Peyer's patch (tissue), 4 donors: ENCODE results near the gene CCDC197. TPM values are rescaled to one million over a fixed set of nuclear protein-coding genes. Genes with fewer than 3 reads are reported as not detected.

Source experiments
- DNase-seq, 3 donors: peaks; one replicate each; pipeline ENCODE4 v3.0.0-alpha.2; 2017 to 2019
- H3K27ac ChIP-seq, 4 donors: fragments of 200-600 bp; sonication (generic); one replicate each; pipeline ENCODE4 v1.5.1; 2016 to 2019
- H3K27me3 ChIP-seq, 2 donors: fragments of 200-600 bp; sonication (generic); one replicate each; pipeline ENCODE4 v1.5.1; 2019
- H3K36me3 ChIP-seq, 3 donors: fragments of 200-600 bp; sonication (generic); one replicate each; pipeline ENCODE4 v1.5.1; 2016 to 2019
- H3K4me1 ChIP-seq, 4 donors: fragments of 200-600 bp; sonication (generic); one replicate each; pipeline ENCODE4 v1.5.1; 2016 to 2019
- H3K4me3 ChIP-seq, 4 donors: fragments of 200-600 bp; sonication (generic); 1 replicate in 3 of 4; 2 replicates in 1 of 4; pipeline ENCODE4 v1.5.1; 2016 to 2019; ENCODE audit warnings: mild to moderate bottlenecking in 1 of 4
- H3K9me3 ChIP-seq, 4 donors: fragments of 200-600 bp; sonication (generic); one replicate each; pipeline ENCODE4 v1.5.1; 2016 to 2019; ENCODE audit warnings: mild to moderate bottlenecking in 1 of 4
- POLR2A ChIP-seq, 2 donors: fragments of 450-650 bp; IDR thresholded peaks; one replicate each; pipeline ENCODE4 v1.5.1; 2017; ENCODE audit warnings: antibody characterized with exemption in 2 of 2, mild to moderate bottlenecking in 2 of 2, moderate library complexity in 2 of 2
- total RNA-seq, 4 donors: library from RNA; depleted of rRNA; stranded (reverse); fragments of >200 nt; gene quantifications; one replicate each; pipeline ENCODE4 v1.1.0, GENCODE V29; 2016
- TF ChIP-seq, protein P1 (sequence below), 6 experiments: fragments of 450-650 bp in 4 of 6; fragments of 200-600 bp in 2 of 6; sonication (generic) in 1 of 6; IDR thresholded peaks; one replicate each; pipeline ENCODE4 v1.5.1; 2017 to 2019; ENCODE audit warnings: antibody characterized with exemption in 6 of 6, mild to moderate bottlenecking in 3 of 6, moderate library complexity in 1 of 6

CCDC197 gene
- total RNA-seq, 4 donors from 2014 or later, result not detected

DNA sequence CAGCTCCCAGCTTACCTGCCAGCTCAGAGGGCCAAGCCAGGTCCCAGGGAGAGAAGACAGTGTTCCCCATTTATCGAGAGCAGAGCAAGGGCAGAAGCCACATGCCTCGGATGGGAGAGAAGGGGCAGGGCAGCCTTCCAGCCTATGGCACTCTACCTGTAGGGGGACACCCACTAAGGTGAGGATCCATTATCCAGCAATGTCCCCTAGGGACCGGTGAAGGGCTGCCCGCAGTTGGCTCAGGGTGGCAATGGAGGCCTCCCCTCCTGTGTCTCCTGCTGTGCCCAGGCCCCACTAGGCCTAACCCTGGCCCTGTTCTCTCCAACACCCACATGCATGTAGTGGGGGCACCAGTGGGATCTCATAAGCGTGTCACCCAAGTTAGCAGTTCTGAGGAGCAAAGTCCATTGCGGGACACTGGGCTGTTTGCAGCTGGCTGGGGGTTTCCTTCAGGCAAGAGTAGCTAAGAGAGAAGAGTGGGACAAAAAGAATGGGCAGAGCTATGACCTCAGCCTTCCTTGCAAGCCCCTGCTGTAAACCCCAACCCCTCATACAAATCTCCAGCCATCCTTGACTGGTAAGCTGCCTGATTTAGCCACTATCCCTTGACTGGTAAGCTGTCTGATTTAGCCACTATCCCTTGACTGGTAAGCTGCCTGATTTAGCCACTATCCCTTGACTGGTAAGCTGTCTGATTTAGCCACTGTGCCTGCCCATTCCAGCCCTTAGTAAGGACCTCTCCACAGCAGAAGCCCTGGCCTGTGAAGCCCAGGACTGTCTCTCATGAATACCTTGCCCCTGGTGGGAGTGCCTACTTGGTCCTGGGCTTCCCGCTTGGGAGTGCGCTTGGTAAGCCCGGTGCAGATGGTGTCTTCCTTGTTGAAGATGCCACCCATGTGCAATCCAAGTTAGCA lies 15.5 kb upstream of the CCDC197 start:
- peaks cover 0 to 8% (median 2%) of the 10 kb centered on the region in 4 donors for H3K4me1 ChIP-seq
- DNase-seq, result no peak
- no peaks in the 10 kb centered on the region for H3K36me3 ChIP-seq
- peak overlapping the region in 2 of 4 donors; percentile 8 to 74 for H3K27ac ChIP-seq
- peaks cover 0 to 15% (median 0%) of the 10 kb centered on the region in 4 donors for H3K9me3 ChIP-seq
- no peak for TF ChIP-seq POLR2A (IDR thresholded peaks at IDR 0.05)
- TF ChIP-seq, protein P1, sequence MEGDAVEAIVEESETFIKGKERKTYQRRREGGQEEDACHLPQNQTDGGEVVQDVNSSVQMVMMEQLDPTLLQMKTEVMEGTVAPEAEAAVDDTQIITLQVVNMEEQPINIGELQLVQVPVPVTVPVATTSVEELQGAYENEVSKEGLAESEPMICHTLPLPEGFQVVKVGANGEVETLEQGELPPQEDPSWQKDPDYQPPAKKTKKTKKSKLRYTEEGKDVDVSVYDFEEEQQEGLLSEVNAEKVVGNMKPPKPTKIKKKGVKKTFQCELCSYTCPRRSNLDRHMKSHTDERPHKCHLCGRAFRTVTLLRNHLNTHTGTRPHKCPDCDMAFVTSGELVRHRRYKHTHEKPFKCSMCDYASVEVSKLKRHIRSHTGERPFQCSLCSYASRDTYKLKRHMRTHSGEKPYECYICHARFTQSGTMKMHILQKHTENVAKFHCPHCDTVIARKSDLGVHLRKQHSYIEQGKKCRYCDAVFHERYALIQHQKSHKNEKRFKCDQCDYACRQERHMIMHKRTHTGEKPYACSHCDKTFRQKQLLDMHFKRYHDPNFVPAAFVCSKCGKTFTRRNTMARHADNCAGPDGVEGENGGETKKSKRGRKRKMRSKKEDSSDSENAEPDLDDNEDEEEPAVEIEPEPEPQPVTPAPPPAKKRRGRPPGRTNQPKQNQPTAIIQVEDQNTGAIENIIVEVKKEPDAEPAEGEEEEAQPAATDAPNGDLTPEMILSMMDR (IDR thresholded peaks at IDR 0.05), result no peak
- H3K27me3 ChIP-seq, result no peaks in the 10 kb centered on the region
- H3K4me3 ChIP-seq, result no peak overlapping the region

DNA sequence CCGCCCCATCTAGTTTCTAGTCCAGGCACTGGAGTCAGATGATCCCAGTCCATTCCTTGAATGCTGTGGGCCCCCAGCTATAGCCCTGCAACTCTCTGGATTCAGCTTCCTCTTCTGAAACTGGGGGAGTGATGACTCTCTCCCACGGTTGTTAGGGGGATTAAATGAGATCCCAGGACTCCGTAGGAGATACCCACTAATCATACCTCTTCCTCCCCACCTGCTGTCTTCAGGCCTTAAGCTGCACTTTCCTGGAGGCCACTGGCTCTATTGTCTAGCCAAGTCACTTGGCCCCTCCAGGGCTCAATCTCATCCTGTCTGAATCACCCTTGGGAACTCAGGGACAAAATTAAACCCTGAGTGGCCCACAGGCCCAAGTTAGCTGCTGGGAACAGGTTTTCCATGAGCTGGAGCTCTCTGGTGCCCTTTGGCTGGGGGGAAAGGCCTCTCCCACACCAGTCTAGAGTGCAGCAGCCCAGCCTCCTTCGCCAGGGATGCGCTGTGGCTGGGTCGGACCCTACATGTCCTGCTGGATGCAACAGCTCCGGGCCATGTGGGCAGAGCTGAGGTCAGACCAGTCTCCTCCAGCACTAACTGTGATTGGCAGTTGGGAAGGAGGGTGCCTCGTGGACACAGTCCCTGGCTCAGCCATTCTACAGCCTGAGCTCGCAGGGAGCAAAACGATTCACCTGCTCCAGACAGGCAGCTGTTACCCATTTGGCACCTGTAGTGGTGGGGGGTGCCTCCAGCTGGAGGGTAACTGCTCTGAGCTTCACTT lies 14.7 kb upstream of the CCDC197 start:
- H3K4me3 ChIP-seq, result no peak overlapping the region
- no peak for DNase-seq
- peak overlapping the region in 1 of 4 donors; percentile 74 for H3K27ac ChIP-seq
- TF ChIP-seq, protein P1 (IDR thresholded peaks at IDR 0.05), result no peak
- no peak for TF ChIP-seq POLR2A (IDR thresholded peaks at IDR 0.05)
- no peaks in the 10 kb centered on the region for H3K36me3 ChIP-seq
- no peaks in the 10 kb centered on the region for H3K27me3 ChIP-seq
- H3K9me3 ChIP-seq, result peaks cover 0 to 9% (median 0%) of the 10 kb centered on the region in 4 donors
- peaks cover 0 to 5% (median 2%) of the 10 kb centered on the region in 4 donors for H3K4me1 ChIP-seq

DNA sequence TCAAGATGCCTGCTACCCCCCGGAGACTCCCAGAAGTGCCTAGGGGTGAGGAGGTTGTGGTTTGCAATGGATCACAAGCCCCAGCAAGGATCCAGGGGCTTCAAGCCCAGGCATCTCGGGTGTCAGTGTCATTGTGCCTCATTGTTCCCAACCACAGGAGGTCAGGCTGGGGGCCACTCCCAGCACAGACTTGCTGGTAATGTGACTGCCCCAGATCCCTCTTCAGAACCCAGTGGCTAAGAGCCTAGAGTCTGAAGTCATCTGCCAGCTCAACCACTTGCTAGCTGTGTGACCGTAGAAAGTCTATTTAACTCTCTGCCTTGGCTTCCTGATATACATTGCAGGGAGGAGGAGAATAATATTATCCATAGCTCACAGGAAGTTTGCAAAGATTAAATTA lies 13.0 kb upstream of the CCDC197 start:
- DNase-seq, result no peak
- TF ChIP-seq, protein P1 (IDR thresholded peaks at IDR 0.05), result no peak
- no peak for TF ChIP-seq POLR2A (IDR thresholded peaks at IDR 0.05)
- H3K36me3 ChIP-seq, result no peaks in the 10 kb centered on the region
- no peaks in the 10 kb centered on the region for H3K27me3 ChIP-seq
- no peaks in the 10 kb centered on the region for H3K9me3 ChIP-seq
- H3K4me1 ChIP-seq, result peaks cover 0 to 3% (median 0%) of the 10 kb centered on the region in 4 donors
- H3K27ac ChIP-seq, result no peak overlapping the region
- H3K4me3 ChIP-seq, result no peak overlapping the region

DNA sequence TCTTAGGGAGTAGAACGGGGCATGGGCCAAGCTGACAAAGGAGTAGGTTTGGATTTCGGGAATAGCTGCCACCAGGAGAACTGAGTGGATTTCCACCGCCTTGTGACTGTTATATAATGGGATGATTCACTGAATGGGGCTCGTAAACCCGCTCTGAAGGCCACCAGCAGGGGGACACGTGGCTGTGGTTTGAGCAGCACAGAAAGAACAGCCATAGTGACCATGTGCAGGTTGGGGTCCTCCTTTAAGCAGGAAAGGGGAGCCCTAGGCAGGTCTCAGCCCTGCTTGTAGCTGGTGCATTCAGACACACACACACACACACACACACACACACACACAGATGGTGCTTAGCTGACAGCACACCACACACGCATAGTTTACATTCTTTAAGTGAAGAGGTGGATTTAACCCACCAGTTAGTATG lies 12.1 kb upstream of the CCDC197 start:
- no peaks in the 10 kb centered on the region for H3K9me3 ChIP-seq
- H3K4me3 ChIP-seq, result no peak overlapping the region
- no peak for TF ChIP-seq POLR2A (IDR thresholded peaks at IDR 0.05)
- TF ChIP-seq, protein P1 (IDR thresholded peaks at IDR 0.05), result peak in 3 of 6 experiments; percentile 28 to 34 (median 33)
- H3K27me3 ChIP-seq, result no peaks in the 10 kb centered on the region
- H3K4me1 ChIP-seq, result peaks cover 0 to 3% (median 0%) of the 10 kb centered on the region in 4 donors
- no peak for DNase-seq
- H3K36me3 ChIP-seq, result no peaks in the 10 kb centered on the region
- H3K27ac ChIP-seq, result no peak overlapping the region

- no peak overlapping the region for H3K4me3 ChIP-seq
Observed at GRCh38 chr14:93986955-93987354, 10.1 kb upstream of the CCDC197 start.

More at GRCh38 chr14:93986955-93987354, 10.1 kb upstream of the CCDC197 start:
- no peak overlapping the region for H3K27ac ChIP-seq
- no peak for DNase-seq
- H3K27me3 ChIP-seq, result no peaks in the 10 kb centered on the region
- TF ChIP-seq, protein P1 (IDR thresholded peaks at IDR 0.05), result no peak
- TF ChIP-seq POLR2A (IDR thresholded peaks at IDR 0.05), result no peak
- no peaks in the 10 kb centered on the region for H3K36me3 ChIP-seq
- no peaks in the 10 kb centered on the region for H3K9me3 ChIP-seq
- H3K4me1 ChIP-seq, result no peaks in the 10 kb centered on the region
